H1 (cell line): ENCODE measurements around the gene KCTD15. TPM values are rescaled to one million over a fixed set of nuclear protein-coding genes. Genes with fewer than 3 reads are reported as not detected.

ENCODE experiments used
- CTCF ChIA-PET: fragments of 300-600 bp; sonication (Branson Sonifier 250); formaldehyde crosslinking; loops from one replicate; lab custom pipeline; 2021; ENCODE audit not compliant: partially characterized antibody; lab: Charles Lee
- POLR2A ChIA-PET: fragments of 300-600 bp; sonication (Branson Sonifier 250); formaldehyde crosslinking; loops from one replicate; lab custom pipeline; 2021; ENCODE audit warnings: inconsistent platforms; ENCODE audit not compliant: partially characterized antibody; lab: Charles Lee
- DNase-seq, 2 experiments: peaks; one replicate each; pipeline versions ENCODE4 v3.0.0 to v3.0.0-alpha.2; 2010 to 2022; ENCODE audit warnings: low spot score in 2 of 2, low read depth in 1 of 2, mixed read lengths in 1 of 2
- FAIRE-seq: peaks from 2 replicates; lab custom pipeline; 2011; peaks lifted over from hg19 to GRCh38; lab: Jason Lieb, UNC
- H2AFZ ChIP-seq: 2 replicates; pipeline ENCODE4 v1.8.1; 2012; ENCODE audit warnings: low read length, inconsistent platforms
- H2AK5ac ChIP-seq: 2 replicates; pipeline ENCODE4 v1.6.1; 2013; ENCODE audit warnings: low read depth, low read length
- H2BK120ac ChIP-seq: replicated peaks from 2 replicates; pipeline ENCODE3; 2013; ENCODE audit warnings: low read depth, low read length, inconsistent platforms
- H2BK12ac ChIP-seq: 2 replicates; pipeline ENCODE4 v1.6.1; 2013; ENCODE audit warnings: low read depth, low read length
- H2BK15ac ChIP-seq: 2 replicates; pipeline ENCODE4 v1.6.1; 2013; ENCODE audit warnings: low read length
- H2BK20ac ChIP-seq: 2 replicates; pipeline ENCODE4 v1.6.1; 2013; ENCODE audit warnings: low read length
- H2BK5ac ChIP-seq: 2 replicates; pipeline ENCODE4 v1.6.1; 2013; ENCODE audit warnings: low read depth, low read length
- H3K14ac ChIP-seq: 2 replicates; pipeline ENCODE4 v1.6.1; 2013; ENCODE audit warnings: inconsistent platforms; ENCODE audit not compliant: insufficient read length
- H3K18ac ChIP-seq: 2 replicates; pipeline ENCODE4 v1.6.1; 2013; ENCODE audit warnings: low read length; ENCODE audit errors: extremely low read depth
- H3K23ac ChIP-seq: 2 replicates; pipeline ENCODE4 v1.6.1; 2013; ENCODE audit warnings: inconsistent platforms; ENCODE audit not compliant: insufficient read length
- H3K23me2 ChIP-seq: 2 replicates; pipeline ENCODE4 v1.6.1; 2013; ENCODE audit warnings: low read depth, low read length
- H3K27ac ChIP-seq: 2 replicates; pipeline ENCODE4 v1.6.1; 2011; ENCODE audit warnings: low read depth, low read length, inconsistent platforms
- H3K27me3 ChIP-seq, 4 experiments: replicated peaks in 1 of 4; 1 replicate in 1 of 4; 2 replicates in 3 of 4; pipeline versions ENCODE4 v1.6.1 to v1.8.1; 2011 to 2013; ENCODE audit warnings: low read length in 3 of 4, mild to moderate bottlenecking in 3 of 4, inconsistent platforms in 2 of 4, mixed read lengths in 2 of 4, moderate library complexity in 1 of 4; ENCODE audit not compliant: control insufficient read depth in 3 of 4, insufficient read depth in 3 of 4; ENCODE audit errors: extremely low read depth in 1 of 4
- H3K36me3 ChIP-seq, 4 experiments: 2 replicates each; pipeline versions ENCODE4 v1.6.1 to v1.8.1; 2011 to 2013; ENCODE audit warnings: mild to moderate bottlenecking in 4 of 4, low read length in 3 of 4, moderate library complexity in 2 of 4, control low read depth in 1 of 4, inconsistent platforms in 1 of 4; ENCODE audit not compliant: insufficient read depth in 4 of 4, control insufficient read depth in 2 of 4
- H3K4ac ChIP-seq: replicated peaks from 2 replicates; pipeline ENCODE3; 2013; ENCODE audit warnings: low read length, low read depth, mixed read lengths, inconsistent platforms; ENCODE audit not compliant: insufficient read length
- H3K4me1 ChIP-seq, 4 experiments: replicated peaks in 1 of 4; 1 replicate in 1 of 4; 2 replicates in 3 of 4; pipeline versions ENCODE4 v1.6.1 to v1.8.1; 2011 to 2013; ENCODE audit warnings: low read length in 3 of 4, inconsistent platforms in 2 of 4, mixed read lengths in 1 of 4; ENCODE audit not compliant: insufficient read depth in 4 of 4, control insufficient read depth in 3 of 4
- H3K4me2 ChIP-seq, 2 experiments: 2 replicates each; pipeline versions ENCODE4 v1.6.1 to v1.8.1; 2011 to 2013; ENCODE audit warnings: low read depth in 2 of 2, low read length in 2 of 2, control low read depth in 1 of 2, inconsistent platforms in 1 of 2, mild to moderate bottlenecking in 1 of 2; ENCODE audit not compliant: insufficient read depth in 1 of 2
- H3K4me3 ChIP-seq, 4 experiments: fragments of 200-600, 300-600 bp in 1 of 4; sonication (generic), shearing (Covaris generic), sonication (Bioruptor Twin) in 1 of 4; 2 replicates each; pipeline versions ENCODE4 v1.5.1 to v1.8.1; 2011 to 2016; ENCODE audit warnings: low read length in 4 of 4, low read depth in 3 of 4, control low read depth in 2 of 4, inconsistent platforms in 2 of 4, mild to moderate bottlenecking in 2 of 4, mixed read lengths in 1 of 4, moderate library complexity in 1 of 4; ENCODE audit not compliant: insufficient read depth in 2 of 4; ENCODE audit errors: extremely low read depth in 1 of 4
- H3K56ac ChIP-seq: replicated peaks from 2 replicates; pipeline ENCODE3; 2013; ENCODE audit warnings: low read depth, mild to moderate bottlenecking, mixed read lengths, low read length, inconsistent platforms; ENCODE audit not compliant: insufficient read length
- H3K79me1 ChIP-seq: 2 replicates; pipeline ENCODE4 v1.6.1; 2013; ENCODE audit warnings: low read depth, low read length, control low read depth
- H3K79me2 ChIP-seq, 2 experiments: 2 replicates each; pipeline versions ENCODE4 v1.6.1 to v1.8.1; 2012 to 2013; ENCODE audit warnings: low read length in 2 of 2, mild to moderate bottlenecking in 2 of 2, inconsistent platforms in 1 of 2; ENCODE audit not compliant: insufficient read depth in 2 of 2, control insufficient read depth in 1 of 2
- H3K9ac ChIP-seq, 4 experiments: replicated peaks in 1 of 4; 1 replicate in 1 of 4; 2 replicates in 3 of 4; pipeline versions ENCODE4 v1.6.1 to v1.8.1; 2011 to 2013; ENCODE audit warnings: low read depth in 3 of 4, low read length in 3 of 4, control low read depth in 2 of 4, mild to moderate bottlenecking in 2 of 4, moderate library complexity in 2 of 4, inconsistent platforms in 1 of 4; ENCODE audit errors: extremely low read depth in 1 of 4
- H3K9me3 ChIP-seq, 2 experiments: 2 replicates each; pipeline versions ENCODE4 v1.6.1 to v1.8.1; 2012 to 2013; ENCODE audit warnings: mild to moderate bottlenecking in 2 of 2, moderate library complexity in 2 of 2, control low read depth in 1 of 2, inconsistent platforms in 1 of 2, low read depth in 1 of 2, low read length in 1 of 2, mixed read lengths in 1 of 2; ENCODE audit not compliant: insufficient read depth in 2 of 2
- H4K20me1 ChIP-seq, 2 experiments: replicated peaks in 1 of 2; 2 replicates each; pipeline versions ENCODE3 to v1.8.1; 2011 to 2013; ENCODE audit warnings: inconsistent platforms in 2 of 2, low read length in 2 of 2, mild to moderate bottlenecking in 1 of 2; ENCODE audit not compliant: insufficient read depth in 2 of 2, control insufficient read depth in 1 of 2
- H4K5ac ChIP-seq: 2 replicates; pipeline ENCODE4 v1.6.1; 2013; ENCODE audit warnings: low read length, low read depth, mixed read lengths, inconsistent platforms; ENCODE audit not compliant: insufficient read length
- H4K8ac ChIP-seq: 2 replicates; pipeline ENCODE4 v1.8.0; 2013; ENCODE audit warnings: mild to moderate bottlenecking, moderate library complexity, low read length, inconsistent platforms; ENCODE audit not compliant: insufficient read depth; ENCODE audit errors: extremely low read depth
- H4K91ac ChIP-seq: replicated peaks from 2 replicates; pipeline ENCODE3; 2013; ENCODE audit warnings: low read length, mixed read lengths, inconsistent platforms; ENCODE audit not compliant: insufficient read length
- BACH1 ChIP-seq: IDR thresholded peaks from 2 replicates; pipeline ENCODE4 v1.6.1; 2012; ENCODE audit warnings: low read length, improper control_type of control experiment
- CTCF ChIP-seq, 3 experiments: IDR thresholded peaks; 1 replicate in 2 of 3; 2 replicates in 1 of 3; pipeline versions ENCODE4 v1.5.1 to v1.6.1; 2011; ENCODE audit warnings: low read length in 3 of 3, mild to moderate bottlenecking in 3 of 3, inconsistent platforms in 2 of 3, low read depth in 1 of 3, moderate library complexity in 1 of 3; ENCODE audit not compliant: insufficient read depth in 1 of 3; ENCODE audit errors: control extremely low read depth in 1 of 3
- NANOG ChIP-seq: IDR thresholded peaks from 2 replicates; pipeline ENCODE4 v1.6.1; 2011; ENCODE audit warnings: low read length, low read depth, mild to moderate bottlenecking, inconsistent platforms; ENCODE audit not compliant: insufficient read depth, poor library complexity, severe bottlenecking
- RNF2 ChIP-seq: fragments of 200-900, 300-1000 bp; sonication (generic); IDR thresholded peaks from 2 replicates; pipeline ENCODE4 v1.7.1; 2016; ENCODE audit warnings: borderline replicate concordance, low read depth, mild to moderate bottlenecking, antibody characterized with exemption, low read length; ENCODE audit not compliant: poor library complexity, severe bottlenecking; ENCODE audit errors: missing control alignments
- SRF ChIP-seq: IDR thresholded peaks from 2 replicates; pipeline ENCODE4 v1.6.1; 2011; ENCODE audit warnings: mild to moderate bottlenecking, low read depth, low read length, moderate library complexity
- WGBS, 2 experiments: shearing (Covaris generic) in 1 of 2; methylation state at CpG; one replicate each; pipeline versions ENCODE4 v1.1.6 to v1.1.7; 2013 to 2015; ENCODE audit warnings: low lambda C conversion rate in 2 of 2, mixed read lengths in 2 of 2, inconsistent platforms in 1 of 2, low coverage in 1 of 2, missing lambda C conversion rate in 1 of 2; ENCODE audit not compliant: insufficient replicate concordance in 2 of 2, insufficient coverage in 1 of 2, insufficient read length in 1 of 2; ENCODE audit errors: extremely low coverage in 1 of 2, missing lambda C conversion rate in 1 of 2; 5-methylcytosine and 5-hydroxymethylcytosine counted together
- polyA plus RNA-seq, 7 experiments: library from polyadenylated mRNA; depleted of rRNA in 3 of 7; stranded (reverse) in 5 of 7; unstranded in 2 of 7; fragments of >200 nt in 5 of 7; fragments of 200-250 nt in 2 of 7; gene quantifications; 1 replicate in 5 of 7; 2 replicates in 1 of 7; 4 replicates in 1 of 7; pipeline versions ENCODE4 v1.2.1 to v1.2.3, GENCODE V29; 2011 to 2013; ENCODE audit warnings: missing spikeins in 2 of 7, mixed read lengths in 2 of 7
- total RNA-seq: library from RNA; stranded (reverse); fragmentation: NEBNext Ultra II Directional; extraction: Animal tissue kit (Norgen Biotek cat#: 25700); gene quantifications from 2 replicates; pipeline ENCODE4 v1.2.1, GENCODE V29; 2021

The KCTD15 gene
- total and polyA plus RNA-seq, 2 of the 8 experiments (the other 6 are each of a cell fraction or from before 2014, with no cell fraction given): 25.1 to 27.0 TPM

DNA sequence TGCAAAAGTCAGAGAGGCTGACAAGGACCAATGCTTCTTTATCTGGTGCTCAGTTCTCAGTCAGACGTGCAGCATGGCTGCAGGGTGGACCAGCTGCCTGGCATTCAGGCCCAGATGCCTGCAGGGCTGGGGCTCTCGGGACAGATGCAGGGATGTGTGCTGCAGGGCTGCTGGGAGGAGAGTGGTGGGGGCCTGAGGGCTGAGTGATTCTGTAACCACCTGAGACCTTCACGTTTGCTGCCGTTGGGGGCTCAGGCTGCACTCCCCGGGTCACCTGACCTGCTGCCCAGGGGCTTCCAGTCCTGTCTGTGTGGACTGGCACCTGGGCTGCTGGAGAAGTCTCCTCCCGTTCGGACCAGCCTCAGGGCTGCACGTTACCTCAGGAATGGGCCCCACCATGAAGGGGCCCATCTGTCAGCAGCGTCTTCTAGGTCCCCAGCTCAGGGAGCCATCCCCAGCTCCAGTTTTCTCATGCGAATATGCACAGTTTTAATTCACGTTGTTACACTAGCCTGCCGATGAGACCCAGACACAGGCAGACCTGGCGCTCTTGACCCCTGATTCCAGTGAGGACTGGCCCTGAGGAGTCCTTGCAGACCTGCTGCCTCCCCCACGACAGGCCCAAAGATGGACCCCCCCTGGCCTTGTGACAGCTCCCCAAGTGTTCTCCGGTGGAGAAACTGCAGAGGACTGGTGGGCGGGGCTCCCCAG lies 16.9 kb downstream of the KCTD15 start:
- no peaks in the 10 kb centered on the region for H3K9me3 ChIP-seq
- no peak overlapping the region for H2BK120ac ChIP-seq
- no peak for FAIRE-seq
- no peak overlapping the region for H3K9ac ChIP-seq
- ChIA-PET POLR2A (interaction anchor here (0.7 to 2.0 kb wide), 3 partner anchors 8 to 35 kb away, joined by 3 to 7 read pairs (median 4); no protein-coding TSS in a partner anchor), CTCF (interaction anchor here (0.7 to 1.8 kb wide), 6 partner anchors 10 to 283 kb away, joined by 3 to 6 read pairs (median 4); partner anchors contain the start of gene KCTD15)
- H3K27ac ChIP-seq: no peak overlapping the region
- peaks cover 1 to 4% of the 10 kb centered on the region in 2 experiments for H4K20me1 ChIP-seq
- no peaks in the 10 kb centered on the region; the same call in 1 of the 2 replicates for H3K79me1 ChIP-seq
- no peak overlapping the region for H3K18ac ChIP-seq
- no peak overlapping the region for H3K56ac ChIP-seq
- H3K4ac ChIP-seq: no peak overlapping the region
- peaks cover 0 to 3% (median 0%) of the 10 kb centered on the region in 4 experiments; a peak in 1 of 7 replicates for H3K27me3 ChIP-seq
- no peak overlapping the region for H4K91ac ChIP-seq
- no peaks in the 10 kb centered on the region; a peak in 1 of 7 replicates for H3K4me1 ChIP-seq
- no peaks in the 10 kb centered on the region for H3K23me2 ChIP-seq
- no peaks in the 10 kb centered on the region for H3K79me2 ChIP-seq
- H2BK15ac ChIP-seq: no peak overlapping the region
- no peak for DNase-seq
- H2BK12ac ChIP-seq: no peak overlapping the region
- H3K4me3 ChIP-seq: no peak overlapping the region
- no peak overlapping the region for H2AFZ ChIP-seq
- no peak overlapping the region for H2AK5ac ChIP-seq
- peaks cover 2 to 16% (median 5%) of the 10 kb centered on the region in 4 experiments; a peak in 6 of 8 replicates for H3K36me3 ChIP-seq
- H3K23ac ChIP-seq: no peak overlapping the region
- H2BK5ac ChIP-seq: no peak overlapping the region
- no peak overlapping the region for H2BK20ac ChIP-seq
- no peak overlapping the region for H4K5ac ChIP-seq
- no peak overlapping the region for H4K8ac ChIP-seq
- H3K4me2 ChIP-seq: no peak overlapping the region
- H3K14ac ChIP-seq: no peak overlapping the region
- 84% methylated on average over 15 of the region's 16 CpGs; no CpG with 5 or more reads in 1 of the 2 experiments for WGBS, 2 experiments
- TF ChIP-seq NANOG (no peak), CTCF (IDR thresholded peaks at IDR 0.05; ENCODE audit: control extremely low read depth in 1 of 3, insufficient read depth in 1 of 3, low read depth in 1 of 3, low read length in 3 of 3) (no peak), BACH1 (no peak), SRF (no peak), RNF2 (no peak)
